Activated CD8-positive, alpha-beta memory T cell treated with anti-CD3 and anti-CD28 coated beads, Interleukin-2, amount 10 ng/mL, durations not matched to agents 7 days and 5 days (primary cell): ENCODE results near the gene RIF1. TPM values are rescaled to one million over a fixed set of nuclear protein-coding genes. Genes with fewer than 3 reads are reported as not detected.

ENCODE experiments used
- ATAC-seq: fragments of 150-1000 bp; cut with Tn5 transposase; one replicate; pipeline ENCODE4 v1.10.0; 2021; ENCODE audit warnings: moderate library complexity
- CTCF ChIA-PET: fragments of 350-600 bp; sonication (Branson Sonifier 250); formaldehyde crosslinking; loops from one replicate; lab custom pipeline; 2021; ENCODE audit warnings: antibody characterized with exemption; lab: Charles Lee
- DNase-seq: peaks from one replicate; pipeline ENCODE4 v3.0.0-alpha.2; 2020
- H3K27ac Mint-ChIP-seq: one replicate; pipeline ENCODE4 v1.8.0; 2021; ENCODE audit warnings: mild to moderate bottlenecking, mixed read lengths
- H3K27me3 Mint-ChIP-seq: one replicate; pipeline ENCODE4 v1.8.0; 2021; ENCODE audit warnings: mixed read lengths
- H3K36me3 Mint-ChIP-seq: one replicate; pipeline ENCODE4 v1.8.0; 2021; ENCODE audit warnings: mild to moderate bottlenecking, mixed read lengths
- H3K4me1 Mint-ChIP-seq: one replicate; pipeline ENCODE4 v1.8.0; 2021; ENCODE audit warnings: mixed read lengths
- H3K4me3 Mint-ChIP-seq: one replicate; pipeline ENCODE4 v1.8.0; 2021; ENCODE audit warnings: mild to moderate bottlenecking, moderate library complexity, mixed read lengths
- H3K9me3 Mint-ChIP-seq: one replicate; pipeline ENCODE4 v1.8.0; 2022; ENCODE audit warnings: low read depth, mixed read lengths
- microRNA-seq: library from miRNA; unstranded; fragments of <30 nt; microRNA quantifications from one replicate; pipeline ENCODE4 v1.2.0, GENCODE V29; 2022
- total RNA-seq, 2 experiments: library from RNA; stranded (reverse); gene quantifications; one replicate each; pipeline ENCODE4 v1.2.3, GENCODE V29; 2021

Gene RIF1
- total RNA-seq, 2 experiments from 2014 or later: 61.5 to 73.5 TPM

DNA sequence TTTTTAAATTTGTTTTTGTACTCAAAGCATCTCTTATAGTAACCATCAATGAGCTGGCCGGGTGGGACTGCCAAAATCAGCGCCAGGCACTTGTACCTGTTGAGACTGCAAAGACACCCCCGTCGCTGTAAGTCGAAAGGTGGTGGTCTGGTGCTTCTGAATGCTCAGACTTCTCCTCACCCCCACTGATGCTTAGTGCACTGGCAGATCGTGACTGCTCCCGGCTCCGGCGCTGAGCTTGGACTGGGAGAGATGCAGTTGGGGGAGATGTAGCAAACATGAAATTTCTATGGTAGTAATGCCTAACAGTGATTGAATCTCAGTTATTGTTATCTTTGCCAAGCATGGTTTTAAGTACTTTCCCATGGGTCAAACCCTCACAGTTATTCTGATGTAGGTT, 80.6 kb downstream of the RIF1 start:
- no peak for ATAC-seq
- H3K4me3 Mint-ChIP-seq: no peak overlapping the region
- H3K9me3 Mint-ChIP-seq: no peaks in the 10 kb centered on the region
- no peak overlapping the region for H3K27ac Mint-ChIP-seq
- peaks cover 8% of the 10 kb centered on the region for H3K4me1 Mint-ChIP-seq
- H3K36me3 Mint-ChIP-seq: peaks cover 34% of the 10 kb centered on the region
- CTCF ChIA-PET: no interaction called here
- DNase-seq: no peak
- no peaks in the 10 kb centered on the region for H3K27me3 Mint-ChIP-seq

DNA sequence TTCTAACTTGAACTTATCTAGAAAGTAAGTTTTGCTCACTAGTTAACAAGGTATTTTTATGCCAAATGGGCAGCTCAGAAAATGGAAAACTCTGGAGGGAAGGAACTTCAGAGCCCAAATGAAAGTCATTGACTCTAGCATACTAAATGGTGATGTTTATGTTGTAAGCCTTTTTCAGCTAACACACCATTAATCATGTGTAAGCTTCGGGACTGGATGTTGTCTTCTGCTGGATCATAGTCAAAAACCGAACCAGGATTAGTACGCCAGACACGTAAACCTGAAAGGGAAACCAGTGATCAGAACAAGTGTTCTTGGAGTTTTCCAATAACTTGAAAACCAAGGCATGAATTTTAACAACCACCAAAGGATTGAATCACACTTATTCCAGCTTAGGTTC, 81.8 kb downstream of the RIF1 start:
- Mint-ChIP-seq H3K4me1 (no peaks in the 10 kb centered on the region), H3K4me3 (no peak overlapping the region), H3K27me3 (no peaks in the 10 kb centered on the region), H3K27ac (no peak overlapping the region), H3K9me3 (no peaks in the 10 kb centered on the region), H3K36me3 (peaks cover 22% of the 10 kb centered on the region)
- no peak for ATAC-seq
- DNase-seq: no peak
- CTCF ChIA-PET: no interaction called here

DNA sequence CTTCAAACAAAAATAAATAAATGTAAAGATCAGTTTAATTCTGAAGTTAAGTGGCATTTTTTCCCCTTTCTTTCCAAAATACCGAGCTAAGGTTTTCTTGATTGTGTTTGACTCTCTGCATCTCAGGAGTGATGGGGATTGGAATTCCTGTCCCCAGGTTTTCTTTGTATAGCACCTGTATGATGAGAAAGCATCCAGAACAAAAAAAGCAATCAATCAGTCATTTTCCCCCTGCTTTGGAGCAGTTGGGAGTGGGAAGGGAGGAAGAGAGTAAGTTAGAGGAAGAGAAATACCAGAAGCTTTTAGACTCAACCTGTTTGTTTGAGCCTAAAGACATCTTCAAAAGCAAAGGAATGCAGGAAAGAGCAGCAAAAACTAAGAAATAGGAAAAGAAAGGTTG, 88.5 kb downstream of the RIF1 start:
- DNase-seq: no peak
- Mint-ChIP-seq H3K27ac (no peak overlapping the region), H3K9me3 (no peaks in the 10 kb centered on the region), H3K4me3 (no peak overlapping the region), H3K4me1 (no peaks in the 10 kb centered on the region), H3K36me3 (peaks cover 3% of the 10 kb centered on the region), H3K27me3 (no peaks in the 10 kb centered on the region)
- ATAC-seq: no peak
- CTCF ChIA-PET: no interaction called here

DNA sequence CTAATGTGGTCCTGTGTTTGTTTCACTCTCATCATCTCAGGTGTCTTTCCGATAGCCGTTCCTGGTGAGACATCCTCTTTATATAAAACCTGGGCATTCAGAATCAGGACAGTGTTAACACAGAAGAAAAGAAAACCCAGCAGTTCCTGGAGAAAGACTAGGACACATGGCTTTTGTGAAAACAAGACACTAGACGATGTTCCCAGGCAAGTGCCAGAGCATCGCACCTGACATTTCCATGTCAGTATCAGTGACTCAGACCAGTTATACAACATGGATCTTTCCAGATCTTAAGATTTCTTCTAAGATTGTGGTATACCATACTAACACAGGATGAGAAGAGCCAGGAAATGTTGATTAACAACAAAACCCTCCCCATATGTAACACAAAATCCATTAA, 96.5 kb downstream of the RIF1 start:
- Mint-ChIP-seq H3K27me3 (no peaks in the 10 kb centered on the region), H3K27ac (no peak overlapping the region), H3K36me3 (no peaks in the 10 kb centered on the region), H3K9me3 (no peaks in the 10 kb centered on the region), H3K4me3 (no peak overlapping the region), H3K4me1 (no peaks in the 10 kb centered on the region)
- CTCF ChIA-PET: no interaction called here
- DNase-seq (no peak), ATAC-seq (no peak)

DNA sequence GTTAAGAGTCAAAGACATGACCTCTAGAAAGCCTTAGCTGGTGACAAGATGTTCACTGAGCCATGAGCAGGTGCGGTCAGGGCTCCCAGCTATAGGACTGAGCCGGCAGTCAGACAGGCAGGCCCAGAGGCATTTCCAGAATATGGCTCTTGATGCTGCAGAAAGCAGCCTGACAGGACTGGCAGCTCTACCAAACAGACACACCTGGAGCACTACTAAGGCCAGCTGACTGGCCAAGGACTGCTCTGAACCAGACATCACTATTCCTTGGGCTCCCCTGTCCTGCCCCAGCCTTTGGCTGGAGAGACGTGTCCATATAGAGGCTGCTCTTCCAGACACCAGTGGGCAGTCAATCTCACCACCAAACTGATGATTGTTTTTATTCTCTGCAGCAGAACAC, 98.8 kb downstream of the RIF1 start:
- no peaks in the 10 kb centered on the region for H3K9me3 Mint-ChIP-seq

DNA sequence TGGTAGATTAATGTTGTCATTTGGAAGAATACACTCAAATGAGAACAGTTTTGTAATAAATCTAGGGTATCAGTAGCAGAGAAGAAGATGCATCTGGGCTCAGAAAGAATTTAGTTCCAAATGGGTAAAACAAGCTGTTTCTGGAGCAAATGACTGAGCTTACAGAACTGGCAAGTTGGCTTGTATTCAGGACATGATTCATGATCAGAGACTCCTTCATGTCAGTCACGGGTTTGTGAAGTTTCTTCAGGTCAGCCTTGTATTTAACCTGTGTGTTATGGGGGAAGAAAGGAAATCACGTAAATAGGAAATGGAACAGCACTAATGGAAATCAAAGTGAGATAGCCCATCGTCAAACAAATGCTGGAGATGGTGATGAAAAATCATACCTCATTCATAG, 109.1 kb downstream of the RIF1 start:
- H3K27me3 Mint-ChIP-seq: no peaks in the 10 kb centered on the region
- H3K36me3 Mint-ChIP-seq: no peaks in the 10 kb centered on the region
- H3K9me3 Mint-ChIP-seq: no peaks in the 10 kb centered on the region
- no peak overlapping the region for H3K4me3 Mint-ChIP-seq
- no peaks in the 10 kb centered on the region for H3K4me1 Mint-ChIP-seq
- CTCF ChIA-PET: no interaction called here
- ATAC-seq (no peak), DNase-seq (no peak)
- no peak overlapping the region for H3K27ac Mint-ChIP-seq

More for the DNA sequence above, 98.8 kb downstream of the RIF1 start:
- Mint-ChIP-seq H3K27ac (no peak overlapping the region), H3K36me3 (no peaks in the 10 kb centered on the region), H3K4me1 (no peaks in the 10 kb centered on the region), H3K4me3 (no peak overlapping the region), H3K27me3 (no peaks in the 10 kb centered on the region)
- CTCF ChIA-PET: no interaction called here
- no peak for ATAC-seq
- DNase-seq: no peak

DNA sequence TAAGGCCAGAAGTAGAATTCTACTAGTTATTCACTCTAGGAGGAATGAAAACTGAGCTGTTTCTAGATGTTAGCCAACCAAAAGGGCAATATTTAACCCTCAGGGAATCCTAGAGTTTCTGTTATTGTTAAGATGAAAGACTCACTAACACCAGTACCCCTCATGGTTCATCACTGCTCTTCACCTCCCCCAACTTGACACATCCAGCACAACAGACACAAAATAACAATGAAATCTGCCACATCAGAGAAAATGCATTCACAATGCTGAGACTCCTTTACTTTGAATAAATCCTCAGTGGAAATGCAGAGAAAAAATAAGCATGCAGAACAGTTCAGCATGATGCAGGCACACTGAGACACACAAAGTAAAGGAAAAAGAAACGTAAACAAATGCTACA, 111.3 kb downstream of the RIF1 start:
- Mint-ChIP-seq H3K9me3 (no peaks in the 10 kb centered on the region), H3K36me3 (no peaks in the 10 kb centered on the region), H3K4me3 (no peak overlapping the region), H3K27ac (no peak overlapping the region), H3K4me1 (no peaks in the 10 kb centered on the region), H3K27me3 (no peaks in the 10 kb centered on the region)
- no peak for ATAC-seq
- CTCF ChIA-PET: interaction anchor here (0.9 kb wide), 1 partner anchor 10 kb away, joined by 3 read pairs; no protein-coding TSS in a partner anchor
- DNase-seq: no peak

DNA sequence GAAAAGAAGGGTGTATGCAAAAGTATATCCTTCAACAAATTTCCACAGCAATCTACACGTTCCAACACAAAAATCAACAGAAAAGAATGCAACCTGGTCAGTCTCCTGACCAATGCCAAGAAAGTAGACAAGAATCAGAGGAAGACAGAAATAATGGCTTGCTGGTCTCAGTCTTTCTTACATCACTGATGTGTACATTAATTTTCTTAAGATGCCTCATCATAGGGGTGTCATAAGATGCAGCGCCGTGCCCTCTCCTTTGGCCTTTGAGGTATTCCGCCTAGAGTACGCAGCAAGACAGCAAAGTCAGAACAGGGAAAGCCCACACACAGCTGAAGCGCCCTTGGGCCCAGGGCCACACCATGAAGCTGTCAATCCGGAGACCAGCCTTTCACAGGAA, 112.9 kb downstream of the RIF1 start:
- CTCF ChIA-PET: no interaction called here
- H3K9me3 Mint-ChIP-seq: no peaks in the 10 kb centered on the region
- no peak overlapping the region for H3K4me3 Mint-ChIP-seq
- no peaks in the 10 kb centered on the region for H3K27me3 Mint-ChIP-seq
- ATAC-seq (no peak), DNase-seq (no peak)
- no peaks in the 10 kb centered on the region for H3K36me3 Mint-ChIP-seq
- no peaks in the 10 kb centered on the region for H3K4me1 Mint-ChIP-seq
- H3K27ac Mint-ChIP-seq: no peak overlapping the region

DNA sequence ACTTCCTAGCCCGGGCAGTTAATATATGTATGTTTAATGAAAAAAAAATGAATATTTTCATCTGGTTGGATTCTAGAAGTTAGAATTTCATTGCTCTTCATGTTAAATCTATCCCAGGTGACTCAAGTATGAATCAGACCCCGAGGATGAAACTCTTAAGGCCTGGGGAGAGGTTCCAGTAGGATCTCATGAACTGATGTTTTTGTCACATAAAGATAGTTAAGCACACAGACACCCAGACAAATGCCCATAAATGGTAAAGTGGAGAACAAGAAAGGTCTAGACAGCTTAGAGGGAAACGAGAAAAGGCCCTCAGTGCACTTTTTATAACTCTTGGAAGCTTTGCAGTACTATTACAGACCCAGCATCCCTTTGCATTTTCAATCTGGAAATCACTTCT, 114.1 kb downstream of the RIF1 start:
- DNase-seq (no peak), ATAC-seq (no peak)
- Mint-ChIP-seq H3K27me3 (no peaks in the 10 kb centered on the region), H3K4me1 (no peaks in the 10 kb centered on the region), H3K27ac (no peak overlapping the region), H3K36me3 (no peaks in the 10 kb centered on the region), H3K9me3 (no peaks in the 10 kb centered on the region), H3K4me3 (no peak overlapping the region)
- CTCF ChIA-PET: no interaction called here

DNA sequence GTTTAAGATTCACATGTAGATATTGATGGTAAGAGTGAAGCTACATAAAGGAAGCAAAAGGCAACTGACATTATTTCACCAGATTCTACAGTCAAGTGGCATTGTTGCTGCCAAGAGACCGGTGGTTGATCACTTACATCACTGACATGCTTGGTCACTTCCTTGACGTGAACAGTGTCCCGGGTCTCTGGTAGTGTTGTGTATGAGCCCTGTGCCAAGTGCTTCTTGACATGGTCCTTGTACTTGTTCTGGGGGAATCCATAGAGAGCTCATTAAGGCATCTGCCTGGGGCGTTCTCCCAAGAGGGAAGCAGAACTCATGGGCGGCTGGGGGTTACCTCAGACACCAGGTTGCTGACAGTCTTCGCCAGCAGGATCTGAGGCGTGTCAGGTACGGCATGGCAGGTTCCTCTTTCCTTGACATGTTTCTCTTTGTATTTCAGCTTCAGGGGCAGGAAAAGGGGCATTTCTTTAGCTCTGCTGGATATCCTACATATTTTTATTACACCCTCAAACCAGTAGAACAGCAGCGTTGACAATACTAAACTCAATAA, 116.2 kb downstream of the RIF1 start:
- no peaks in the 10 kb centered on the region for H3K4me1 Mint-ChIP-seq
- no peak overlapping the region for H3K27ac Mint-ChIP-seq
- DNase-seq (no peak), ATAC-seq (no peak)
- no peaks in the 10 kb centered on the region for H3K9me3 Mint-ChIP-seq
- no peaks in the 10 kb centered on the region for H3K27me3 Mint-ChIP-seq
- CTCF ChIA-PET: no interaction called here
- H3K4me3 Mint-ChIP-seq: no peak overlapping the region
- H3K36me3 Mint-ChIP-seq: no peaks in the 10 kb centered on the region

DNA sequence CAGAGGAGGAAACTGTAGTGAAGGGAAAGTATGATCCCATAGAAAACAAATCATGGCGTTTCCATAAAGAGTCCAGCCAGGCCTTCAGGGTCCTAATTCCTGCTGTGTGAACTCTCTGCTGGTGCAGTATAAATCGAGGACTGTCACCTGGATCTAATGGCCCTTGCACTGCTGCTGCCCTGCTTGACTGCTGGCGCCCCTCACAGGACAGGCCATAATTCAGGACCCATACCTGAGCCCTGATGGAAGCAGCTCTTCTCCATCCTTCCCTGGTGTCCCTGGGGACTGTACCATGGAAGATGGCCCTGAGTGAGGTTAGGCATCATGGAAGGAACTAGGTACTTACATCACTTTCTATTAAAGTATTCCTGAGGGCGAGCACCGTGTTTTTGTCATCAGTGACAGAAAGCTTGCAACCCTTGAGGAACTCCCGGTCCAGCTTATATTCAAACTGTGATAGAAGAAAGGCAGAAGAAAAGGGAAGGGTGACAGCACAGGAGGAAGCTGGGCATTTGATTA, 116.9 kb downstream of the RIF1 start:
- DNase-seq (no peak), ATAC-seq (no peak)
- H3K36me3 Mint-ChIP-seq: no peaks in the 10 kb centered on the region
- H3K4me3 Mint-ChIP-seq: no peak overlapping the region
- H3K9me3 Mint-ChIP-seq: no peaks in the 10 kb centered on the region
- no peaks in the 10 kb centered on the region for H3K4me1 Mint-ChIP-seq
- CTCF ChIA-PET: no interaction called here
- H3K27me3 Mint-ChIP-seq: no peaks in the 10 kb centered on the region
- H3K27ac Mint-ChIP-seq: no peak overlapping the region

Small RNAs within 50 kb of the gene (microRNA-seq; reads per million reads assigned to microRNA genes)
- gene MIR4773-1: not detected
- not detected for gene MIR4773-2

Other genes starting within 250 kb of the RIF1 start
- gene RBM43, start 148.0 kb upstream of the RIF1 start, total RNA-seq: 1 to 10 TPM; 5.1 to 8.3 TPM
- 10 to 100 TPM; 63.9 to 73.0 TPM for gene NMI, start 120.2 kb upstream of the RIF1 start, total RNA-seq
- not detected for gene TNFAIP6, start 52.3 kb upstream of the RIF1 start, total RNA-seq